ENCODE results near the gene MGME1.

The MGME1 gene
- total RNA-seq, result 8.0 to 21.5 reads per million in 2 donors

GRCh38 chr20:17968366-17969277 is at the start of gene MGME1, which contains the start of gene SNX5:
Gene MGME1 (plus strand): TSS chr20:17969018. CDS start chr20:17969860, 842 bp downstream.
Gene SNX5 (minus strand): TSS chr20:17968794. CDS start chr20:17968425, 369 bp downstream.
- peak; percentile 99 for DNase-seq

GRCh38 chr20:17919149-17919548 is 49.7 kb upstream of the MGME1 start:
- no peak for DNase-seq

- DNase-seq, result no peak
These were observed 47.0 kb upstream of the MGME1 start for GRCh38 chr20:17921774-17922173.

- no peak for DNase-seq
These were observed 43.5 kb upstream of the MGME1 start for GRCh38 chr20:17925141-17925939.

- DNase-seq, result no peak
These were observed 42.9 kb upstream of the MGME1 start for GRCh38 chr20:17925940-17926300.

- DNase-seq, result no peak
These were observed 40.6 kb upstream of the MGME1 start for GRCh38 chr20:17928211-17928611.

- no peak for DNase-seq
These were observed 40.0 kb upstream of the MGME1 start for GRCh38 chr20:17928633-17929311.

GRCh38 chr20:17931513-17931912 is 37.3 kb upstream of the MGME1 start:
- DNase-seq, result no peak

- no peak for DNase-seq
These were observed 36.4 kb upstream of the MGME1 start for GRCh38 chr20:17932396-17932795.

- no peak for DNase-seq
These were observed 35.7 kb upstream of the MGME1 start for GRCh38 chr20:17933121-17933520.

GRCh38 chr20:17933711-17934110 is 35.1 kb upstream of the MGME1 start:
- DNase-seq, result no peak

- DNase-seq, result no peak
These were observed 34.5 kb upstream of the MGME1 start for GRCh38 chr20:17934141-17934862.

GRCh38 chr20:17935186-17935585 is 33.6 kb upstream of the MGME1 start:
- no peak for DNase-seq

GRCh38 chr20:17935761-17936160 is 33.1 kb upstream of the MGME1 start:
- DNase-seq, result no peak

- no peak for DNase-seq
These were observed 32.5 kb upstream of the MGME1 start for GRCh38 chr20:17936286-17936760.

- no peak for DNase-seq
These were observed 31.8 kb upstream of the MGME1 start for GRCh38 chr20:17936761-17937732.

GRCh38 chr20:17938871-17939619 is 29.8 kb upstream of the MGME1 start:
- DNase-seq, result peak; percentile 31

- DNase-seq, result no peak
These were observed 29.1 kb upstream of the MGME1 start for GRCh38 chr20:17939622-17940223.

GRCh38 chr20:17940224-17940971 is 28.4 kb upstream of the MGME1 start:
- DNase-seq, result no peak
